GM12878 (cell line): ENCODE measurements around the gene SCNN1G. TPM values are rescaled to one million over a fixed set of nuclear protein-coding genes. Genes with fewer than 3 reads are reported as not detected.

Source experiments
- ATAC-seq: fragments of 200-7000 bp; cut with Tn5 transposase; 3 replicates; pipeline ENCODE4 v1.9.1; 2020; ENCODE audit warnings: mild to moderate bottlenecking, moderate library complexity
- BruUV-seq: library from RNA; stranded (reverse); fragments of 400-500 nt; replicated peaks from 2 replicates; lab custom pipeline; 2021; lab: Mats Ljungman, UMichigan
- CTCF ChIA-PET: fragments of 300-600 bp; sonication (Branson Sonifier 250); formaldehyde crosslinking; extraction: SDS; loops from one replicate; lab custom pipeline; 2021; ENCODE audit warnings: inconsistent platforms; lab: Yijun Ruan, JAX
- POLR2A ChIA-PET: fragments of 350-600 bp; formaldehyde crosslinking; extraction: SDS; loops from one replicate; lab custom pipeline; 2021; ENCODE audit warnings: inconsistent platforms; lab: Charles Lee
- RAD21 ChIA-PET: fragments of 300-600 bp; sonication (Branson Sonifier 250); formaldehyde crosslinking; loops from one replicate; lab custom pipeline; 2023; ENCODE audit warnings: antibody characterized with exemption; ENCODE audit not compliant: unreplicated experiment; lab: Charles Lee
- SMC1A ChIA-PET: fragments of 300-600 bp; sonication (Branson Sonifier 250); formaldehyde crosslinking; loops from one replicate; lab custom pipeline; 2023; ENCODE audit not compliant: unreplicated experiment, uncharacterized antibody; lab: Charles Lee
- DNase-seq: peaks from one replicate; pipeline ENCODE4 v3.0.0-alpha.2; 2011; ENCODE audit warnings: low read depth, low spot score
- FAIRE-seq: peaks from 3 replicates; lab custom pipeline; 2011; peaks lifted over from hg19 to GRCh38; lab: Jason Lieb, UNC
- H2AFZ ChIP-seq: 2 replicates; pipeline ENCODE4 v1.6.0; 2011; ENCODE audit warnings: low read depth, low read length, control low read depth; ENCODE audit not compliant: control insufficient read depth
- H3K27ac ChIP-seq: 2 replicates; pipeline ENCODE4 v1.5.1; 2011; ENCODE audit warnings: control low read depth; ENCODE audit not compliant: control insufficient read depth, insufficient read depth
- H3K27me3 ChIP-seq, 2 experiments: replicated peaks in 1 of 2; 2 replicates each; pipeline versions ENCODE4 v1.6.0 to v1.6.1; 2011; ENCODE audit warnings: low read length in 1 of 2; ENCODE audit not compliant: control insufficient read depth in 2 of 2, insufficient read depth in 2 of 2
- H3K36me3 ChIP-seq, 2 experiments: 2 replicates each; pipeline ENCODE4 v1.5.1; 2011; ENCODE audit warnings: low read length in 1 of 2; ENCODE audit not compliant: control insufficient read depth in 2 of 2, insufficient read depth in 2 of 2
- H3K4me1 ChIP-seq: 2 replicates; pipeline ENCODE4 v1.6.1; 2011; ENCODE audit warnings: mild to moderate bottlenecking, low read length, moderate library complexity, mixed read lengths; ENCODE audit not compliant: control insufficient read depth, insufficient read depth
- H3K4me2 ChIP-seq: 2 replicates; pipeline ENCODE4 v1.6.0; 2011; ENCODE audit warnings: control low read depth; ENCODE audit not compliant: control insufficient read depth, insufficient read depth
- H3K4me3 ChIP-seq: fragments of 200-600 bp; sonication (generic); 2 replicates; pipeline ENCODE4 v1.5.1; 2016
- H3K79me2 ChIP-seq: 2 replicates; pipeline ENCODE4 v1.6.0; 2011; ENCODE audit warnings: low read length; ENCODE audit not compliant: control insufficient read depth, insufficient read depth
- H3K9ac ChIP-seq: 2 replicates; pipeline ENCODE4 v1.8.0; 2011; ENCODE audit warnings: low read length, control low read depth, mixed read lengths; ENCODE audit not compliant: control insufficient read depth, insufficient read depth
- H3K9me3 ChIP-seq: replicated peaks from 3 replicates; pipeline ENCODE4 v1.5.1; 2011; ENCODE audit warnings: mild to moderate bottlenecking, low read length; ENCODE audit not compliant: control insufficient read depth, insufficient read depth
- H4K20me1 ChIP-seq: 2 replicates; pipeline ENCODE4 v1.6.0; 2011; ENCODE audit not compliant: control insufficient read depth, insufficient read depth
- BCL11A ChIP-seq: IDR thresholded peaks from 2 replicates; pipeline ENCODE4 v1.6.1; 2011; ENCODE audit warnings: low read depth, low read length
- CHD4 ChIP-seq: fragments of 200-600 bp; sonication (generic); IDR thresholded peaks from 2 replicates; pipeline ENCODE4 v1.6.1; 2016; ENCODE audit warnings: mild to moderate bottlenecking
- CREB1 ChIP-seq: IDR thresholded peaks from 2 replicates; pipeline ENCODE4 v1.6.1; 2012; ENCODE audit warnings: low read depth, mild to moderate bottlenecking, inconsistent platforms
- ELK1 ChIP-seq: IDR thresholded peaks from 2 replicates; pipeline ENCODE4 v1.6.1; 2012; ENCODE audit warnings: low read depth, low read length, improper control_type of control experiment
- HDAC6 ChIP-seq: fragments of 200-600 bp; sonication (generic); IDR thresholded peaks from one replicate; pipeline ENCODE4 v1.8.0; 2017; ENCODE audit warnings: antibody characterized with exemption; ENCODE audit not compliant: unreplicated experiment
- HSF1 ChIP-seq: fragments of 150-350 bp; IDR thresholded peaks from 2 replicates; pipeline ENCODE4 v1.6.1; 2014; ENCODE audit warnings: mild to moderate bottlenecking, low read depth, low read length
- IRF5 ChIP-seq: fragments of 450-650 bp; IDR thresholded peaks from 2 replicates; pipeline ENCODE4 v1.6.1; 2017; ENCODE audit warnings: borderline replicate concordance
- KDM1A ChIP-seq: fragments of 200-600 bp; sonication (generic); IDR thresholded peaks from 2 replicates; pipeline ENCODE4 v1.6.1; 2016; ENCODE audit warnings: borderline replicate concordance
- MLLT1 ChIP-seq: fragments of 450-650 bp; IDR thresholded peaks from 2 replicates; pipeline ENCODE4 v1.6.1; 2016; ENCODE audit warnings: mild to moderate bottlenecking
- NFXL1 ChIP-seq: fragments of 450-650 bp; IDR thresholded peaks from 2 replicates; pipeline ENCODE4 v1.6.1; 2017; ENCODE audit warnings: antibody characterized with exemption, mild to moderate bottlenecking, borderline replicate concordance
- PAX5 ChIP-seq: IDR thresholded peaks from 2 replicates; pipeline ENCODE4 v1.6.1; 2011; ENCODE audit warnings: low read depth, low read length, borderline replicate concordance
- PAX8 ChIP-seq: fragments of 450-650 bp; IDR thresholded peaks from 2 replicates; pipeline ENCODE4 v1.6.1; 2017; ENCODE audit warnings: mild to moderate bottlenecking, moderate library complexity
- PBX3 ChIP-seq: IDR thresholded peaks from 2 replicates; pipeline ENCODE4 v1.6.1; 2011; ENCODE audit warnings: mild to moderate bottlenecking, low read depth, low read length, moderate library complexity; ENCODE audit not compliant: insufficient replicate concordance
- POLR2AphosphoS5 ChIP-seq: IDR thresholded peaks from 2 replicates; pipeline ENCODE4 v1.6.1; 2011; ENCODE audit warnings: mild to moderate bottlenecking, low read length, inconsistent platforms
- RAD51 ChIP-seq: fragments of 450-650 bp; IDR thresholded peaks from 2 replicates; pipeline ENCODE4 v1.6.1; 2016; ENCODE audit warnings: moderate library complexity, mild to moderate bottlenecking, inconsistent platforms
- RUNX3 ChIP-seq: IDR thresholded peaks from 2 replicates; pipeline ENCODE4 v1.6.1; 2012; ENCODE audit warnings: low read length, inconsistent platforms
- in situ Hi-C: fragments of 300-500 bp; cut with MboI; formaldehyde crosslinking; loops from 9 replicates; pipeline ENCODE4 v1.14.3; 2018; ENCODE audit warnings: mixed read lengths
- intact Hi-C: fragments of 100-400 bp; cut with micrococcal nuclease; formaldehyde crosslinking; loops from one replicate; pipeline ENCODE4 v1.14.2; 2022; ENCODE audit not compliant: unreplicated experiment
- polyA plus RNA-seq, 11 experiments: library from polyadenylated mRNA; depleted of rRNA in 4 of 11; unstranded in 6 of 11; stranded (reverse) in 5 of 11; fragments of >200 nt; fragmentation: Nextera tagmentation in 4 of 11; fragmentation: Illumina TruSeq in 1 of 11; extraction: Ambion mirVana in 4 of 11; extraction: Trizol in 1 of 11; gene quantifications; 1 replicate in 1 of 11; 2 replicates in 10 of 11; pipeline versions ENCODE4 v1.2.1 to v1.2.3, GENCODE V29; 2011 to 2016; ENCODE audit warnings: inconsistent platforms in 2 of 11, missing spikeins in 2 of 11, low read depth in 1 of 11
- total RNA-seq, 4 experiments: library from RNA; depleted of rRNA in 3 of 4; stranded (reverse); fragments of >200 nt in 3 of 4; fragmentation: Illumina TruSeq in 1 of 4; extraction: Trizol in 1 of 4; gene quantifications; 2 replicates each; pipeline versions ENCODE4 v1.2.1 to v1.2.3, GENCODE V29; 2013 to 2021

SCNN1G gene
- total and polyA plus RNA-seq, 10 of the 15 experiments (the other 5 are each of a cell fraction or from before 2014, with no cell fraction given): 0.04 to 0.86 (median 0.08) TPM; not detected in 5

GRCh38 chr16:23244122-23244521 lies 61.6 kb downstream of the SCNN1G start:
- Histone ChIP-seq H3K9ac (no peak overlapping the region), H3K4me3 (no peak overlapping the region), H4K20me1 (no peaks in the 10 kb centered on the region), H3K79me2 (no peaks in the 10 kb centered on the region), H3K36me3 (no peaks in the 10 kb centered on the region), H2AFZ (no peak overlapping the region), H3K4me2 (no peak overlapping the region), H3K4me1 (no peaks in the 10 kb centered on the region), H3K27me3 (no peaks in the 10 kb centered on the region), H3K27ac (no peak overlapping the region), H3K9me3 (no peaks in the 10 kb centered on the region; the same call in 2 of the 3 replicates)
- no TSS peak for BruUV-seq
- ChIA-PET RAD21 (no interaction called here), CTCF (interaction anchor here (0.6 to 1.2 kb wide), 2 partner anchors 58 to 190 kb away, joined by 3 read pairs; no protein-coding TSS in a partner anchor), POLR2A (no interaction called here), SMC1A (interaction anchor here (1.5 kb wide), 1 partner anchor 18 kb away, joined by 5 read pairs; no protein-coding TSS in a partner anchor)
- no peak for DNase-seq
- FAIRE-seq: no peak
- no peak for TF ChIP-seq PAX5
- no peak for TF ChIP-seq RUNX3
- no peak for TF ChIP-seq HSF1
- TF ChIP-seq IRF5: no peak
- TF ChIP-seq ELK1: no peak
- no peak for TF ChIP-seq BCL11A
- no peak for TF ChIP-seq CHD4
- no peak for TF ChIP-seq HDAC6
- TF ChIP-seq CREB1: no peak
- TF ChIP-seq POLR2AphosphoS5: no peak
- TF ChIP-seq PAX8: no peak
- no peak for TF ChIP-seq RAD51
- no peak for TF ChIP-seq MLLT1
- no peak for TF ChIP-seq PBX3
- no peak for TF ChIP-seq NFXL1
- TF ChIP-seq KDM1A: no peak
- ATAC-seq: no peak
- intact Hi-C loops (no loop called here), in situ Hi-C loops (no loop called here)
